CD4-positive, alpha-beta T cell treated with Interleukin-2 at 100 ng/mL for 4 hours (primary cell): ENCODE measurements around the gene NLRP6.

ENCODE experiments used
- DNase-seq: peaks from one replicate; pipeline ENCODE4 v3.0.0-alpha.2; 2020; ENCODE audit warnings: low spot score

The NLRP6 gene

DNA sequence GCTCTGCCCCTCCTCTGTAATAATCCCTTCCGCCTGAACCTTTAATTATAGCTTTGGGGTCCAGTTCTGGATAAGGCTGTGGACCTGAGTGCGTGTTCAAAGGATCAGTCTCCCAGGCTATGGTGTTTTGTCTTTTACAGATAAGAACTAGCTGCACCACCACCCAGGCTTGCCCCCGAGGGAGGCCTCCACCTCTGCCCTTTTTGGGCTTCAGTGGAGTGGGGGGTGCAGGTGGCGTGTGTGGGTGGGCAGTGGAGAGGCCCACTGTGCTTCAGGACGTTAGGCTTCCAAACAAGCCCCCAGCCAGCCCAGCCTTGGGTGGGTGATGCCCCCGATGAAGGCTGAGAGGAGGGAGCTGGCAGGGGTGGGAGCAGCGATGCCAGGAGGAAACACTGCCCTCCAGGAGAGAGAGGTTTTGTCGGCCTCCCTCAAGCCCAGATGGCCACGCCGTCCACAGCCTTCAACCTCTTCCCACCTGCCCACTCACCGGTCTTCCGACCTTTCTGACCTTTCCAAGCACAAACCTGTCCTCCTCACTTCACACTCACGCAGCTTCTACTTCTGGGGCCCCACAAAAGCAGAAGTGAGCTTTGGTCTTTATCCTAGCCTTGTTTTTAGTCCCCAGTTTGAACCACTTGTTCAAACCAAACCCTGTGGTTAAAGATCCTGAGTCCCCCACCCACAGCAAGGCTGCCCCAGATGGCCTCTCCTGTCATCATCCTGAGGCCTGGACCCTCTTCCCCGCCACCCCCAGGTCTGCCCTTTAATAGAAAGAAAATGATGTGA, 21.1 kb upstream of the NLRP6 start:
- DNase-seq: no peak

DNA sequence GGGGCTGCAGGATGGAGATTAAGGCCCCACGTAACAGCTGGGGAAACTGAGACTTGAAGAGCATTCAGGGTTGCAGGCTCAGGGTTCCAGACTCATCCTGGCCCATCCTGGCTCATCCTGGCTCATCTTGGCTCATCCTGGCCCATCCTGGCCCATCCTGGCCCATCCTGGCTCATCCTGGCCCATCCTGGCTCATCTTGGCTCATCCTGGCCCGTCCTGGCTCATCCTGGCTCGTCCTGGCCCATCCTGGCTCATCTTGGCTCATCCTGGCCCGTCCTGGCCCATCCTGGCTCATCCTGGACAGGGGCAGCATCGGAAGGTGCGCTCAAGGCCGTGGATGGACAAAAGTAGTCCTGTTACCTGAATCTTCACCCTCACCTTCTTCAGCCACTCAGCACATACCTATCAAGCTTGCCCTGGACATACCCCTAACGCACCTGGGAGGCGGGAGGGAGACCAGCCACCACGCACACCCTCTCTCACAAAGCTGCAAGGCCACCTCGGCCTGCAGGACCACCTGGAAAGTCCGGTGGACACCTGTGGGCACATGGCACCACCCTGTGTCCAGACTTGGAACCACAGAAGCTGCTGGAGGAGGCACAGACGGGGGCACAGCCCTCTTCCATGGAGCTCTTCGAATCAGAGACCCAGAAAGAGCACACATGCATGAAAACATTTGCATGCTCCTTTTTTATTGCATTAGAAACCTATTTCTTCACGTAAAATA, 20.3 kb upstream of the NLRP6 start:
- DNase-seq: no peak

DNA sequence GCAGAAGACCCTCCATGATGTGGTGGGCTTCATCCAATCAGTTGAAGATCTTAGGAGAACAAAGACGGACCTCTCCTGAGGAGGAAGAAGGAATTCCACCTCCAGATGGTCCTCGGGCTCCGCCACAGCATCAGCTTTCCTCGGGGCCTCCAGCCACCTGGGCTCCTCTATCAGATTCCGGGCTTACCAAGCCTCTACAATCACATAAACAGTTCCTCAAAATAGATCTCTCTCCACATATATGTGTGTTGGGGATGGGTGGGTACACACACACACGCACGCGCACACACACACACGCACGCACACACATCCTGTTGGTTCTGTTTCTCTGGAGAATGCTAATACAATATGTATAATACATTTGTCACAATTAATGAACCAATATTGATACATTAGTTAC, 18.8 kb upstream of the NLRP6 start:
- no peak for DNase-seq

DNA sequence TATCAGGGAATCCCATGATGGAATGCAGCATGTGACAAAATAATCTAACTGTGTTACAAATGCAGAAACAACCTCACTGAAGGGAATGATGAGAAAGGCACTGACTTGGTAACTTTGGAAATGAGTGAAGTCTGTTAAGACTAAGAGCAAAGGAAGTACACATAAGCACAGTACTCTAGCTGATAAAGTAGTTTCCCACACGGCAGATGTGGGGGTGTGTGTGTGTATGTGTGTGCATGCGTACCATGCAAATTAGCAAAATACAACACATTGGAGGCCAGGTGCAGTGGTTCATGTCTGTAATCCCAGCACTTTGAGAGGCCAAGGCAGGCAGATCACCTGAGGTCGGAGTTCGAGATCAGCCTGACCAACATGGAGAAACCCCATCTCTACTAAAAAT, 16.6 kb upstream of the NLRP6 start:
- no peak for DNase-seq

DNA sequence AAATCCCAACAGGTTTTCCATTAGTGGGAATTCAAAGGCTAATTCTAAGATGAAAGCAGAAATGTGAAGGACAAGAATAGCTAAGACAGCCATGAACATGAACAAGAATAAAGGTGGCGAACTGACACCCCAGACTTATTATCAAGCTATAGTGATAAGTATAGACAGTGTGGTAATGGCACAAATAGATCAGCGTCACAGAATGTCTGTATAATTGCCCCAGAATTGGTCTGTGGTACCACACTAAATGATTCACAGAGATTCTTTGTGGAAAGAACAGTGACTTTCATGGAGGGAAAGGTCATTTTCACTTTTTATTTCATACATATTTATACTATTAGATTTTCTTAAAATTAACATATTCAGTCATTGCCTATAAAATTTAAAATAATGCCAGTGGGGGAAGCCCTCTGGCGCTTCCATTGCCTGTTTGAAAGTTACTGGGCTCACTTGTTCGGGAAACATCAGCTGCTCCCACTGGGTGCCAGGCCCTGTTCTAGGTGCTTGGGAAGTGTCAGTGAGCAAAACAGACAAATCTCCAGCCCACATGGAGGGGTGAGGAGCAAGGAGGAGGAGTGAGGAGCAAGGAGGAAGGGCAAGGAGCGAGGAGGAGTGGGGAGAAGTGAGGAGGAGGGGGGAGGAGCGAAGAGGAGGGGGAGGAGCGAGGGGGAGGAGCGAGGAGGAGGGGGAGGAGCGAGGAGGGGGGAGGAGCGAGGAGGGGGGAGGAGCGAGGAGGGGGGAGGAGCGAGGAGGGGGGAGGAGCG, 11.3 kb upstream of the NLRP6 start:
- peak; percentile 48 for DNase-seq

DNA sequence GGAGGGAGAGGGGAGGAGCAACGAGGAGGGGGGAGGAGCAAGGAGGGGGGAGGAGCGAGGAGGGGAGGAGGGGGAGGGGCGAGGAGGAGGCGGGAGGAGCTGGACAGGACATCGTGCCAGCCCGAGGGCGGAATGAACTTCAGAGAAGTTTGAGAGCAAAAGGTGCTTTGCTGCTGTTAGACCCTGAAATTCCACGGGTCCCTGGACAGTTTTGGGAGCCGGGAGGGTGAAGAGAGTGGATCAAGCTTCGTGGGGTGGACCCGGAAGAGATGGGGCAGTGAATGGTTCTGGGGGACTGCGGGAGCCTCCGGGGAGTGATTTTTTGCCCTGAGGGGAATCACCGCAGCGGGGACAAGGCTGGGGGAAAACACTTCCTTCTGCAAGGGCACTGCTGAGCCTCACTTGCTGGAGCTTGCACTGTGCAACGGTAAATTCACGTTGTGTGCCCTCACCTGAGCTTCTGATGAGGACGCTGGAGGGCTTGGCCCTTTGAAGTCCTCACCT, 10.7 kb upstream of the NLRP6 start:
- DNase-seq: peak; percentile 47

DNA sequence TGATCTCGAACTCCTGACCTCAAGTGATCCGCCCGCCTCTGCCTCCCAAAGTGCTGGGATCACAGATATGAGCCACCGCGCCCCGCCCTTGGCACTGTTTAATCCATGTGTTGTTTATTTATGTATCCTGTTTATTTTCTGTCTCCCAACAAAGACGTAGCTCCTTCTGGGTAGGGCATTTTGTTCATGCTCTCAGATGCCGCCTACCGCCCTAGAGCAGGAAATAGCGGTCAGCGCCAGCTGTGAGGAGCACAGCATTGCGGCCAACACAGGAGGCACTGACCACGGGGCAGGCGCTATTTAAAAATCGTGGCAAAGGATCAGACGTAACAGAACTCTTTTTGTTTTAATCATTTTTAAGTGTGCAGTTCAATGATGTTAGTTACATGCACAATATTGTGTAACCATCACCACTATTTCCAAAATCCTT, 9.5 kb upstream of the NLRP6 start:
- DNase-seq: peak; percentile 45

DNA sequence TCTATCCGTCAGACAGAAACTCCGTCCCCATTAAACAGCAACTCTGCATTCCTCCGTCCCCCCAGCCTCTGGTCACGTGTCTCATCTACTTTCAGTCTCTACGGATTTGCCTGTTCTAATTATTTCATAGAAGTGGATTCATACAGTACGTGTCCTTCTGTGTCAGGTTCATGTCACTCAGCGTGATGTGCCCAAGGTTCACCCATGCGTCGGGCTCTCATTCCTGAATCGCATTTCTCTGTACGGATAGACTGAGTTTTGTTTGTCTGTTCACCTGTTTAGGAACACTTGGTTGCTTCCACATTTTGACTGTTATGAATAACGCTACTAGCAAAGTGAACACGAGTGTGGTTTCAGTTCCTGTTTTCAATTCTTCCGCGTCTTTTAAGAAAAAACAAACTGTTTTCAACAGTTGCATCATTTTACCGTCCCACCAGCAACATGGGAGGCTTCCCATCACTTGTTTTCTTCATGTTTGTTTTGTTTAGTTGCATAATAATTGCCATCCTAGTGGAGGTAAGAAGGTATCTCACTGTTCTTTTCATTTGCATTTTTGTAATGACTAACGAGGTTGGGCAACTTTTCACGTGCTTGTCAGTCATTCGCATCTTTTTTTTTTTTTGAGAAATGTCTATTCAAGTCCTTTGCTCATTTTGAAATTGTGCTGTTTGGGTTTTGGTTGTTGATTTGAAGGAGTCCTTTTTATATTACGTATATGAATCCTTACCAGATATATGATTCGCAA, 8.9 kb upstream of the NLRP6 start:
- DNase-seq: peak; percentile 64

DNA sequence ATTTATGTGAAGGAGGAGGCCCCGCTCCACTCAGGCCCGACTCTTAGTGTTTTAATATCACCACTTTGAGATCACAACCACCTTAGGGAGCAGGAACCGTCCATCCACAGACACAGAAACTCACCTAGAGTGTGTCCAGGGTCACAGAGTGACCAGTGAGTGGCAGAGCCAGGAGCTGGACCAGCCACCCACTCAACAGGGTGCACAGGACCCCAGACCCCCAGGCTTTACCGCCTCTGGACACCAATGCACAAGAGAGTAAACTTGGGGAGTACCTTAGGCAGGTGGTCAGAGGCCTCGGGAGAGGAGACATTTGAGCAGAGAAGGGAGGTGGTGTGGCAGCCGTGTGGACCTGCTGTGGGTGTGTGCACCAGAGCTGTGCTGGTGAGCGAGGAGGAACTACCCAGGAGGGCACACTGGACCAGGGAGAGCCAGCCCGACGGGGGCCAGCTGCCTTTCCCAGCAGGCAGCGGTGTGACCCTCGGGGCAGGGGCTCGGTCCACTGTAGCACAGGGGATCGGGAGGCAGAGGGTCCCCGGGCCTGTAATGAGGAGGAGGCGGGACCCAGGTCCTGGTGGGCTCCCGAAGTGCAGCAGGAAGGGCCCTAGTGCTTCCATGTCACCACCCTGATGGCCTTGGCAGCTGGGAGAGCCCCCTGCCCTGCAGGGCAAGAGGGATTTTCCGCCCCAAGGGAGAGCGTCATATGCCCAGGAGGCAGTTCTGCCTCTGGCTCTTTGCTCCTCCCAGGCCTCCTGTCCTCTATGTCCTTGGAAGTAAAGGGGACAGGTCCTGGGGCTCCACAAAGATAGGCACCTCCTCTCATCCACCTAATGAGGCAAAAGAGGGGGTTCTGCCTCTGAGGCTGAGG, 7.5 kb upstream of the NLRP6 start:
- no peak for DNase-seq

DNA sequence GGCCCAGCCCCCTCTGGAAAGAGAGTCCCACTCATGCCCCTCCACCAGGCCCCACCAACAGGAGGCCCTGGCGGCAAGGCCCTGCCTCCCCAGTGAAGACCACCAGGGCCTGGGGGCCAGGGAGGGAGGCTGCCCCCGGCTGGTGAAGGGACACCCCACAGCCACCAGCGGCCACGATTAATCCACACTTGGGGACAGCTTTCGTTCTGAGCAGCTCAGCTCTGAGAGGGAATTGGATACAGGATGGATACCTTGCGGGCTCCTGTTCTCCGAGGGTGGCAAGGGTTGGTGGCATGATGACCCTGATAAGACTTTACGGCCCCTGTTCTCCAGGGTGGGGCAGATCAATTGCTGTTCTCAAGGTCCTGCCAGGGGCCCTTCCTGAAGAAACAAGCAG, 6.9 kb upstream of the NLRP6 start:
- DNase-seq: no peak

DNA sequence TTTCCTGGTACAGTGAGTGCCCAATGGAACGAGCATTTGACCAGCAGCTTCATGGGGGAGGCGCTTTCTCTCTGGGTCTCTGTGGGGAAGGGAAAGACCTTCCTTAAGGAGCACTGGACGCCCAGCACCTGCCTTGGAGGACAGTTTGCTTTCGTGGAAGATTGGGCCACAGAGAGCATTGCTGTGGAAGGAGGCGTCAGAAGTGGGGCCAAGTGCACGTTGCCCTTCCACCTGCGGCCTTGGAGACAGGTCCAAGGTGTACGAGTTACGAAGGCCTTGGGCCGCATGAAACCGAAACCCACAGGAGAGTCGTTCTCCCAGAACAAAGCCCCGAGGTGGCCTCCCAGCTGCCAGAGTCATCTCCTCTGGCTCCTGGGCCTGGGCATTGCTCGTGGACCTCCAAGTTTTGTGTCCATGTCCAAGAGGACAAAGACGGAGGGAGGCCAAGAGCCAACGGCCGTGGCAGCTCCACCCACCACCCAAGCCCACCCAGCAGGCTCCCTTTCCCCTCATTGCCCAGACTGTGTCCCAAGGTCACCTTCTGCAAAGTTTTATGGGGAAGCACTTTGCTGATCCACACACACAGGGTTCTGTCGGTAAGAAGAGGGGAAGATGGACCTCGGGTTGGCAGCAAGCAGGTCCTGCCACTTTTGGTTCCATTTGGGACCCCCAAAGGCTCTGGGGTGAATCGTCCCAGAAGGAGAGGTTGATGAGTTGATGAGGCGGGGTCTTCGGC, 5.8 kb upstream of the NLRP6 start:
- no peak for DNase-seq

DNA sequence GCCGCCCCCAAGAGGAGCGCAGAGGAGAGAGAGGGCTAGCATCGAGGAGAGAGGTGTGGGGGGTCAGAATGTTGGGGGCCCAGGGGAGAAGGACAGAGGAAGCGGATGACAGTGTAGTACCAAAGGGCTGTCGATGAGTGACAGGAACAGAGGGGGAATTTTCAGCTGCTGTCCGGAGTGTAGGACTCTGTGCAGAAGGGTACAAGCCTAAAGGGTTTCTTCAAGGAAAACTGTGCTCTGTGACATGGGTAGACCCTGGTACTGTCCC, 5.3 kb upstream of the NLRP6 start:
- DNase-seq: no peak

DNA sequence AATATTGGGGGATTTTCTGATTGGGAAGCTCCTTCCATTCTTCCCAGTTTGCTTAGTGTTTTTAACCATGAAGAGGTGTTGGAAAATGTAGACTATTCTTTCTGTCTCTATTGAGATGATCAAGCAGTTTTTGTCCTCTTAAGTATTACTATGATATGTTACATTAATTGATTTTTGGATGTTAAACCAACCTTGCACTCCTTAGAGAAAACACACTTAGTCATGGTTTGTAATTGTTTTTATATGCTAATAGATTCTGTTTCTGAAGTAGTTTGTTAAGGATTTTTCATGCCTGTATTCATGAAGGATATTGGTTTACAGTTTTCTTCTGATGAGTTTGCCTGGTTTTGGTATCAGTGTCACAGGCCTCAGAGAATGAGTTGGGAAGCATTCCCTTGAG, 2.0 kb upstream of the NLRP6 start:
- DNase-seq: no peak

DNA sequence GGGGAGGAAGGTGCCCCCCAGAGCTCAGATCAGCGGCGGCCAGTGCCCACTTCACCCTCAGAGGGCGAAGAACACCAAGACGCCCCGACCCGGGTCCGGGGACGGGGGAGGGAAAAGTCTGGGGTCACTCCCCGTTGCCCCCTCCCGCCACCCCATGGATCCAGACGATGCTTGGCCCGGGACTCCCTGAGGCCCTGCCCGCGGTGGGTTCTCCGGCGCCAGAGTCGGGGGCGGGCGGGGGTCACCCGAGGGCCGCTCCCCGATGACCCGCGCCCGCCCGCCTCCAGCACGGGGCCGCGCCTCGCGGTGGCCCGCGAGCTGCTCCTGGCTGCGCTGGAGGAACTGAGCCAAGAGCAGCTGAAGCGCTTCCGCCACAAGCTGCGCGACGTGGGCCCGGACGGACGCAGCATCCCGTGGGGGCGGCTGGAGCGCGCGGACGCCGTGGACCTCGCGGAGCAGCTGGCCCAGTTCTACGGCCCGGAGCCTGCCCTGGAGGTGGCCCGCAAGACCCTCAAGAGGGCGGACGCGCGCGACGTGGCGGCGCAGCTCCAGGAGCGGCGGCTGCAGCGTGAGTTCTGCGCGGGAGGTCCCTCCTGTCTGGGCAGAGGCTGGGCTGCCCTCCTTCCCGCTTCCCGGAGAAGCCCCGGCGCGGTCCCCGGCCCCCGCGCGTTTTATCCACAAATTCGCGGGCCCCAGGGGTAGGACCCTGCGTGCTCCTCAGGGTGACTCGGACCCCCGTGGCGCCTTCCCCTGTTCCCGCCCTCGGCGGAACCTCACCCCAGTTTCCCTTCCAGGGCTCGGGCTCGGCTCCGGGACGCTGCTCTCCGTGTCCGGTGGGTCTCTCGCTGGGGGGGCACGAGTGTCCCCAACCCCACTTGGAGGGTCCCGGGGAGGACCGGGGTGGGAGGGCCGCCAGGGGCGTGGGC, 1.1 kb downstream of the NLRP6 start:
- no peak for DNase-seq

DNA sequence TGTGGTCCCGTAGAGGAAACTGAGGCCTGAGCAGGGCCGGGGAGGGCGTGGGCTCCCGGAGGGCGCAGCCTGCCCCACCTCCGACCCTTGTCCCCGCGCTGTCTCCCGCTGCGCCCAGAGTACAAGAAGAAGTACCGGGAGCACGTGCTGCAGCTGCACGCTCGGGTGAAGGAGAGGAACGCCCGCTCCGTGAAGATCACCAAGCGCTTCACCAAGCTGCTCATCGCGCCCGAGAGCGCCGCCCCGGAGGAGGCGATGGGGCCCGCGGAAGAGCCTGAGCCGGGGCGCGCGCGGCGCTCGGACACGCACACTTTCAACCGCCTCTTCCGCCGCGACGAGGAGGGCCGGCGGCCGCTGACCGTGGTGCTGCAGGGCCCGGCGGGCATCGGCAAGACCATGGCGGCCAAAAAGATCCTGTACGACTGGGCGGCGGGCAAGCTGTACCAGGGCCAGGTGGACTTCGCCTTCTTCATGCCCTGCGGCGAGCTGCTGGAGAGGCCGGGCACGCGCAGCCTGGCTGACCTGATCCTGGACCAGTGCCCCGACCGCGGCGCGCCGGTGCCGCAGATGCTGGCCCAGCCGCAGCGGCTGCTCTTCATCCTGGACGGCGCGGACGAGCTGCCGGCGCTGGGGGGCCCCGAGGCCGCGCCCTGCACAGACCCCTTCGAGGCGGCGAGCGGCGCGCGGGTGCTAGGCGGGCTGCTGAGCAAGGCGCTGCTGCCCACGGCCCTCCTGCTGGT, 1.9 kb downstream of the NLRP6 start:
- peak; percentile 39 for DNase-seq

DNA sequence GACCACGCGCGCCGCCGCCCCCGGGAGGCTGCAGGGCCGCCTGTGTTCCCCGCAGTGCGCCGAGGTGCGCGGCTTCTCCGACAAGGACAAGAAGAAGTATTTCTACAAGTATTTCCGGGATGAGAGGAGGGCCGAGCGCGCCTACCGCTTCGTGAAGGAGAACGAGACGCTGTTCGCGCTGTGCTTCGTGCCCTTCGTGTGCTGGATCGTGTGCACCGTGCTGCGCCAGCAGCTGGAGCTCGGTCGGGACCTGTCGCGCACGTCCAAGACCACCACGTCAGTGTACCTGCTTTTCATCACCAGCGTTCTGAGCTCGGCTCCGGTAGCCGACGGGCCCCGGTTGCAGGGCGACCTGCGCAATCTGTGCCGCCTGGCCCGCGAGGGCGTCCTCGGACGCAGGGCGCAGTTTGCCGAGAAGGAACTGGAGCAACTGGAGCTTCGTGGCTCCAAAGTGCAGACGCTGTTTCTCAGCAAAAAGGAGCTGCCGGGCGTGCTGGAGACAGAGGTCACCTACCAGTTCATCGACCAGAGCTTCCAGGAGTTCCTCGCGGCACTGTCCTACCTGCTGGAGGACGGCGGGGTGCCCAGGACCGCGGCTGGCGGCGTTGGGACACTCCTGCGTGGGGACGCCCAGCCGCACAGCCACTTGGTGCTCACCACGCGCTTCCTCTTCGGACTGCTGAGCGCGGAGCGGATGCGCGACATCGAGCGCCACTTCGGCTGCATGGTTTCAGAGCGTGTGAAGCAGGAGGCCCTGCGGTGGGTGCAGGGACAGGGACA, 2.7 kb downstream of the NLRP6 start:
- DNase-seq: no peak

DNA sequence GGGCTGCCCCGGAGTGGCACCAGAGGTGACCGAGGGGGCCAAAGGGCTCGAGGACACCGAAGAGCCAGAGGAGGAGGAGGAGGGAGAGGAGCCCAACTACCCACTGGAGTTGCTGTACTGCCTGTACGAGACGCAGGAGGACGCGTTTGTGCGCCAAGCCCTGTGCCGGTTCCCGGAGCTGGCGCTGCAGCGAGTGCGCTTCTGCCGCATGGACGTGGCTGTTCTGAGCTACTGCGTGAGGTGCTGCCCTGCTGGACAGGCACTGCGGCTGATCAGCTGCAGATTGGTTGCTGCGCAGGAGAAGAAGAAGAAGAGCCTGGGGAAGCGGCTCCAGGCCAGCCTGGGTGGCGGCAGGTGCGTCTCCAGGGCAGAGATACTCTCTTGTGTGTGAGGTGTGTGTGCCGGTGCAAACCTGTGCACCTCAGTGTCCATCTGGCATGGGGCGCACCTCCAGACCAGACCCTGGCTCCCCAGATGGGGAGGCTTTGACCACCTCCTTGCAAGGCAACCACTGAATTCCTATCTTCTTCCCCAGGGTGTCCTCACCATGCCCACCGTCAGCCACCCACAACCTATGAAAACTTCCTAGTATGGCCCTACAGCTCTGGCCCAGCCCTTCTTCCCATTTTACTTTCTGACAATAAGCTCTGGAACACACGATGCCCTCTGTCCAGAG, 3.4 kb downstream of the NLRP6 start:
- DNase-seq: no peak
